Hematopoietic multipotent progenitor cell (in vitro differentiated cells): Measurements from ENCODE around the gene FAHD1. TPM values are rescaled to one million over a fixed set of nuclear protein-coding genes. Genes with fewer than 3 reads are reported as not detected.
"Not testable (repeated sequence)": the region's sequence is repeated elsewhere in the genome, so short reads cannot be mapped to it uniquely, and the experiment has no call there.

Experiments used
- DNase-seq, 3 donors: peaks; one replicate each; pipeline ENCODE4 v3.0.0-alpha.2; 2011 to 2015; ENCODE audit warnings: low read depth in 2 of 3, low spot score in 2 of 3
- total RNA-seq: library from RNA; depleted of rRNA; stranded (reverse); fragments of >200 nt; gene quantifications from one replicate; pipeline ENCODE4 v1.2.3, GENCODE V29; 2012

Gene FAHD1
- total RNA-seq, 1 donor: 46.6 TPM

DNA sequence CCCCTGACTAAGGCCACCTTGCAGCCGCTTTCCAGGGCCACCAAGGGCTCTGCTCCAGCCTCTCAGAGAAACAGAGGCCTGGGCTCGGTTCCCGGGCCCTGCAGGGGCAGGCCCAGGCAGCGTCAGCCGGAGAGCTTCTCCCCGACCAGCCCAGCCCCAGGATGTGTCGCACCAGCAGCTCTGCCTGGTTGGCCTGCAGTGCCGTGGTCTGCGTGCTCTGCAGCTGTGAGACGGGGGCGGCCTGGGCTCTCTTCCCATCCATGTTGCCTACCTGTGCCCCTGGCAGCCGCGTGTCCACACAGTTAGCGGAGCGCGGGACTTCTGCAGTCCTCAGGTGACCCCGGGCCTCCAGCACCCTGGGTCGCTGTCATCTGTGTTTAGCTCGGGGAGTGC, 38.3 kb upstream of the FAHD1 start:
- no peak for DNase-seq

- no peak for DNase-seq
Observed at GRCh38 chr16:1789643-1790045, 37.4 kb upstream of the FAHD1 start.

DNA sequence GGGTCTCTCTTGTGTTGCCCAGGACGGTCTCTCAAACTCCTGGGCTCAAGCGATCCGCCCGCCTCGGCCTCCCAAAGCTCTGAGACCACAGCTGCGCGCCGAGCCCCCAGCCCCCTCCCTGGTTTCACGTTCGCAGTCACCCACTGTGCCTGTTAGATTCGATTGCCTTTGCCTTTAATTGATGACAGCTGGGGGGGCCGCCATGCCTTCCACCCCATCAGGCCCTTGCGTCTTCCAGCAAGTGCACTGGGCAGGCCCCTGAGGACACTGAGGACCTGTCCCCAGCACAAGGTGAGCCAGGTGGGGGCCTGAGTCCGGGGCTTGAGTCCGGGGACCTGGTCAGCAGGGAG, 36.8 kb upstream of the FAHD1 start:
- no peak for DNase-seq

DNA sequence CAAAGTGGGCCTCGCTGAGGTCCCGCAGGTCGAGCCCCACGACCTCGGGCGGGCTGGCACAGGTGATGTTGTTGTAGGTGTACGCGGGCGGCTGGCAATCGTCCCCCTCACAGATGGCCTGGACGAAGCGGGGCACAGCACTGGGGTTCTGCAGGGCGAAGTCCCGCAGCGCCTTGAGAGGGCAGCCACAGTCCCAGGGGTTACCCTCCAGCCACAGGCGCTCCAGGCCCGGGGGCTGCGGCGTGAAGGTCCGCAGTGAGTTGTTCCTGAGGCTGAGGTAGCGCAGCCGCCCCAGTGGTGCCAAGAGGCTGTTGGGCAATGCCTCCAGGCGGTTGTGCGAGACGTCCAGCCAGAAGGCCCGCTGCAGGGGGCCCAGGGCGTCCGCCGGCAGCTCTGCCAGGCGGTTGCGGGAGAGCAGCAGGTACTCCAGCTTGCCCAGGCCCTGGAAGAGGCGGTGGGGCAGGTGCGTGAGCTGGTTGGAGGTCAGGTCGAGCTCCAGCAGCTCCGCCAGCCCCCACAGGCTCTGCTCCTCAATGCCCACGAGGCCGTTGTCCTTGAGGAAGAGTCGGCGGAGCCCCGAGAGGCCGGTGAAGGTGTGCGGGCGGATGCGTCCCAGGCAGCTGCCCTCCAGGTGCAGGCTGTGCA, 36.3 kb upstream of the FAHD1 start:
- DNase-seq: no peak

DNA sequence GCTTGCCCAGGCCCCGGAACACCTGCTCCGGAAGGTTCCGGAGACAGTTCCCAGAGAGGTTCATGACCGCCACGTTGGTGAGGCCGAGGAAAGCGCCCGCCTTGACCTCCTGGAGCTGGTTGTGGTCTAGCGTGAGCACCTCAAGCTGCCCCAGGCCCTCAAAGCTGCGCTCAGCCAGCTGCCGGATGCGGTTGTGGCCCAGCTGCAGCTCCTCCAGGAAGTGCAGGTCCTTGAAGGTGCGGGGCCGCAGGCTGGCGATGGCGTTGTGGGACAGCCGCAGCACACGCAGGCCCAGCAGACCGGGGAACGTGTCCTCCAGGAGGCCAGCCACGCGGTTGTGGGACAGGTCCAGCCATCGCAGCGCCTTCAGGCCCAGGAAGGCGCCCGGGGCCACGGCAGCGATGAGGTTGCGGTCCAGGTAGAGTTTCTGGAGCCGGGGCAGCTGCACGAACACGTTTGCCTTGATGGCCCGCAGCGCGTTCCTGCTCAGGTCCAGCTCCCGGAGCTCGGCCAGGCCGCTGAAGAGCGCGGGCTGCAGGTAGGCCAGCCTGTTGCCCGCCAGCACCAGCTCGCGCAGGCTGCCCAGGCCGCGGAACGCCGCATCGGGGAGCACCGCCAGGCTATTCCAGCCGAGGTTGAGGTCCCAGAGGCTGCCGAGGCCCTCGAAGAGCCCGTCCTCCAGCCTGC, 35.6 kb upstream of the FAHD1 start:
- no peak for DNase-seq

DNA sequence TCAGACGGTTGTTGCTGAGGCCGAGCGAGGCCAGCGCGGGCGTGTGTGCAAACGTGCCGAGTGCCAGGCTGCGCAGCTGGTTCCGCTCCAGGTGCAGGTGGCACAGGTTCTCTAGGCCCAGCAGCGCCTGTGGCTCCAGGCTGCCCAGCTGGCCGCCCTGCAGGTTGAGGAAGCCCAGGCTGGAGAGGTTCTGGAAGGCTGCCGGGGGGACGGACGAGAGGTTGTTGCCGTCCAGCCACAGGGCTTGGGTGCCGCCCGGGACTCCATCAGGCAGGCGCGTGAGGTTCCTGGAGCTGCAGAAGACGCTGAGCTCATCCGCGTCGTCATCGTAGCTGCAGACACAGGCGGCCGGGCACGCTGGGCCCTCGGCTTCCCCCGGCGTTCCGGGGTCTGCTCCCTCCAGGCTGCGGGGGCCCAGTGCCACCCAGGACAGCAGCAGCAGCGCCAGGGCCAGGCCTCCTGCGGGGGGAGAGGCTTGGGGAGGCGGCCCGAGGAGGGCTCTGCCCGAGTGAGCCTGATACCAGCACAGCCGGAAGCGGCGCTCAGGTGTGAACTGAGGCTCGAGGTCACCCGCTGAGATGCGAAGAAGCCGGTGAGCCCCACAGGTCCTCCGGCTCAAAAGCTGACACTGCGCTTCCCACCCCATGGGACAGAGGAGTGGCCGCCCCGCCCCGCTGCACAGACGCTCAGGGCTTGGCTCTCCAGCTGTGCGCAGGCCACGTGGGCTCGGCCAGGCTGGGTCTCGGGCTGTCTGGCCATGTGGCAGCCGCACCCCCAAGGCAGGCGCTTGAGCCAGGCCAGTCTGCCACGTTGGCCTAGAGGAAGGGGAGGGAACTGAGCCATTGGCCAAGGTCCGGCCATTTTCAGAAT, 34.8 kb upstream of the FAHD1 start:
- DNase-seq: no peak

- no peak for DNase-seq
Observed at GRCh38 chr16:1792836-1793577, 34.0 kb upstream of the FAHD1 start.

DNA sequence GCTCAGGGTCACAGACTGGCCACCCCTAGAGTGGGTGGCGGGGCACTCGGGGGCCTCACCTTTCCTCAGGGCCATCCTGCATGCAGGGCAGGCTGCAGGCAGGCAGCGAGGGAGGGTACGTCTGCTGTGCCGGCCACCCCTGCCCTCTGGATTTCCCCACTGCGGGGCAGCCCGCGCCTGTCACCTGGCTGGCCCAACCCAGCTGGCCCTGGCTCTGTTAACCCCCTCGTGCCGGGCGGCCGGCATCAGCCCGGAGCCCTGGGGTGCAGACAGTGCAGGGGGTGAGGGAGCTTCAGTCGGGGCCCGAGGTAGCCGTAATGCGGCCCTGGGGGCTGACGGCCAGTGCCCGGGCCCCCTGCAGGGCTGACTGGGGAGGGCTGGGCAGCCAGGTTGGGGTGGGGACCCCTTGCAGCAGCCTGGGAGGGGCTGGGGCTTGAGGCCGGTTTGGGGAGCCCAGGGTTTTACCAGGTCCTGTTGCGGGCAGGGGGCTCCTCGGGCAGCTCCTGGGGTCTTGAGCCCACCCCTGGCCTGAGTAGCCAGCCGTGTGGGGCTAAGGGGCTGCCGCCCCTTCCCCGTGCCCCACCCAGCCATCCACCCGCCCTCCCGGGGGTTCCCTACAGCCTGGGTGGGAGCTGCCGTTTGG, 33.3 kb upstream of the FAHD1 start, which contains the start of gene IGFALS:
Gene IGFALS, minus strand, starts transcription at position 128 of the 643 bp plus-strand sequence. Its CDS starts 53 bp downstream, at position 75.
- no peak for DNase-seq

DNA sequence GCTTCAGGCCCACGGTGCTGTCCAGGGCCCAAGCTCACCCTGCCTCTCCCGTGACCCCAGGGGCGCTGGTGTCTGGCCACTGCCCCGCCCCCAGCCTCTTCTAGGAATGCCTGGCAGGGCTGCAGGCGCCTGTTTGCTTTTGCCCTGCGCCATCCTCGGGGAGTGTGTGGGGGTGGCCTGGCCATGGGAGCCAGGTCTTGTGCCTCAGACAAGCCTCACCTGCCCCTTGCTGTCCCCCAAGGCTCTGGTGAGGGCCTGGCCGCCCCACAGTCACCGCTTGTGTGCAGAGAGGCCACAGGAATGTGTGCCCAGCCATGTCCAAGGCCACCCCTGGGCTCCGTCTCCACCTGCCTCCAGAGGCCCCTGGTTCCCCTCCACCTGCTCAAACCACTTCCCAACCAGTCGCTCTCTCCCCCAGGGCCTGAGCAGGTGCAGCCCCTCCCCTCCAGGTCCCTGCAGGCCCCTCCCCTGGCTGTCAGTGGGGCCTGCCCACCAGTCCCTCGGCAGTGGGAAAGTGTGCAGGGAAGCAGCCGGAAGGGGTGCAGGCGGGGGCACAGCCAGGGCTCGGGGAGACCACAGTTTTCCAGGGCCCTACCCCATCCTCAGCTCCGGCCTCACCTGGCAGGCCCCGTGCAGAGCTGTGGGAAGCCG, 32.7 kb upstream of the FAHD1 start:
- DNase-seq: no peak

DNA sequence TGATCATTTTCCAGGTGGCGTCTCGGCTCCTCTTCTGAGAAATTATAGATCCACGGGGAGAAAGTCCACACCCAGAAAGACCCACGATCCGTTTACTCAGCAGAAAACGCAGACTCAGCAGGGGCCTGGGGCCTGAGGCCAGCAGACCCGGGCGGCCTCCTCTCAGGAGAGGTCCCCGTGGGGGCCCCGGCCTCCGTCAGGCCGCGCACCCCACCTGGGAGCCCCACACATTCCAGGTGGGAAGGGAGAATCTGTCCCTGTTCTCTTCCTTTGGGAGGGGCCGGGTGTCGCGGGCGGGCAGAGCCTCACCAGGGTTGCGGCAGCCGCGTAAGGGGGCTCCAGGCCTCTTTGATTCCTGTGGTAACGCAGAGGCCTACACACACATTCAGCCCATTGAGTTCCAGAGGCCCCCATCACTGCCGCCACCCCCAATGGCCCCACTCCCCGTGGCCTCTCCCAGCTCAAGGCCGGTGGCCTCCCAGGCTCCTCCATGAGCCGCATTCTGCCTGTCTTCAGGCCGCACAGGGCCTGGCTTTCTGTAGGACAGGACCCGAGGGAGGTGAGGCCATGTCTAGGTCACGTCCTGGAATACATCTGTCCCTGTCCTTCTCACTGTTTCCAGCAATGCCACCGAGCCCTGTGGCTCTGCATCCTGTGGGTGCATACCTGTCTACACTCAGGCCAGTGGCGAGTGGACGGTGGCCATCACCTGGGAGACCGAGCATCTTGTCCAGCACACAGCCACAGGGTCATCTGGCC, 31.9 kb upstream of the FAHD1 start:
- DNase-seq: no peak

DNA sequence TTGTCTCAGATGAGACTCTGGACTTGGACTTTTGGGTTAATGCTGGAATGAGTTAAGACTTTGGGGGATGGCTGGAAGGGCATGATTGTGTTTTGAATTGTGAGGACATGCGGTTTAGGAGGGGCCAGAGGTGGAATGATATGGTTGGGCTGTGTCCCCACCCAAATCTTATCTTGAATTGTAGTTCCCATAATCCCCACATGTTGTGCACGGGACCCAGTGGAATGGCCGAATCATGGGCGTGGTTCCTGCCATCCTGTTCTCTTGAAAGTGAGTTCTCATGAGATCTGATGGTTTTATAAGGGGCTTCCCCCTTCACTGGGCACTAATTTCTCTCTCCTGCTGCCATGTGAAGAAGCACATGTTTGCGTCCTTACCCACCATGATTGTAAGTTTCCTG, 27.7 kb upstream of the FAHD1 start:
- DNase-seq: not testable (repeated sequence)

DNA sequence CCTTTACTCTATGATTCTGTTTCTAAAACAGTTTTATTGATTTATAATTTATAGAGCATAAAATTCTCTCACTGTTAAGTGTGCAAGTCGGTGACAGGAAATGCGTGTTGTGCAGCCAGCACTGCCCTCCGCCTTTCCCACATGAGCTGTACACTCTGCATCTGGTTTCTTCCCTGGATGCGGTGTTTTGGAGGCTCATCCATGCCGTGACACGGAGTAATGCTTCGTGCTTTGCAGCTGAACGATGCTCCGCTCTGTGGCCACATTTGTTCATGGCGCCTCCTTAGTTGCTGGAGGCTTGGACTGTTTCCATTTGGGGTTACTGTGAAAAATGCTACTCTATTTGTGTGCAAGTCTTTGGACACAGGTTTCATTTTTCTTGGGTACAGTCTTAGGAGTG, 26.3 kb upstream of the FAHD1 start:
- DNase-seq: no peak

GRCh38 chr16:1807626-1808025, 19.4 kb upstream of the FAHD1 start:
- DNase-seq: no peak

- DNase-seq: no peak
Observed at GRCh38 chr16:1808691-1809090, 18.3 kb upstream of the FAHD1 start.

- no peak for DNase-seq
Observed at GRCh38 chr16:1809281-1809801, 17.7 kb upstream of the FAHD1 start.

- DNase-seq: no peak
Observed at GRCh38 chr16:1810106-1810505, 16.9 kb upstream of the FAHD1 start.

GRCh38 chr16:1810536-1810935, 16.5 kb upstream of the FAHD1 start:
- no peak for DNase-seq

DNA sequence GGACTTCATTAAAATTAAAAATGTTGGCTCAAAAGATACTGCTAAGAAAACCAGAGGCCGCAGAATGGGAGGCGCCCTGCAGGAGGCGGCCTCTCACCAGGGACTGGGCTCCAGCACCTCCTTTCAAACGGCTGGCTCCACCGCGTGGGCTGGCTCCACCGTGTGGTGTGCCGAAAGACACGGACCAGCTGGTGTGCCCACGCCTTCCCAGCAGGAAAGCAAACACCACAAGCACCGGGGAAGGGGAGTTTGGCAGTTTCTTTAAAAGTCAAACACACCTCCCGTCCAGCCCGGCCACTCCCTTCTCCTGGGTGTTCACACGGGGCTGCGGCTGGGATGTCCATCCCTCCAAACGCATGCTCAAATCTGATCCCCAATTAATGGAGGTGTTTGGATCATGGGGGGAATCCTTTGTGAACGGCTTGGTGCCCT, 14.3 kb upstream of the FAHD1 start:
- DNase-seq: peak in 2 of 3 donors; percentile 72 to 76

DNA sequence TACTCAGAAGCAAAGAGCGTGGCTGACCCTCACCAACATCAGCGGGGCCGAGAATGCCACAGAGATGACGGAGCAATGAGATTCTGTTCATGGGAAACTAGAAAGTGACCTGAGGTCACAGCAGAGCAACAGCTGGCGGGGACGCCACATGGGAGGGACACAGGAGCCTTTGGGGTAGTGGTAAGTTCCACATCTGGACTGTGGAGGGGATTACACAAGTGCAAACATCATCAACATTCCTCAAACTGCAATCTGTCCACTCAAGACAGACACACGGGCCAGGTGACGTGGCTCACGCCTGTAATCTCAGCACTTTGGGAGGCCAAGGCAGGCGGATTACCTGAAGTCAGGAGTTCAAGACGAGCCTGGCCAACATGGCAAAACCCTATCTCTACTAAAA, 11.5 kb upstream of the FAHD1 start:
- no peak for DNase-seq
